KOPT-K1 (cell line): ENCODE data around the gene HOXB5.

Experiments
- H3K27ac ChIP-seq: fragments of 200-600 bp; sonication (generic); 2 replicates; pipeline ENCODE4 v1.5.1; 2016; ENCODE audit warnings: antibody characterized with exemption, mild to moderate bottlenecking, low read depth, low read length; ENCODE audit not compliant: poor library complexity, severe bottlenecking
- H3K36me3 ChIP-seq: fragments of 200-600 bp; sonication (generic); 2 replicates; pipeline ENCODE4 v1.5.1; 2017; ENCODE audit warnings: antibody characterized with exemption, mild to moderate bottlenecking, low read length, moderate library complexity; ENCODE audit not compliant: insufficient read depth
- H3K9me3 ChIP-seq: fragments of 200-600 bp; sonication (generic); 2 replicates; pipeline ENCODE4 v1.5.1; 2017; ENCODE audit warnings: antibody characterized with exemption, low read length, mild to moderate bottlenecking; ENCODE audit not compliant: insufficient read depth, poor library complexity, severe bottlenecking

The HOXB5 gene

DNA sequence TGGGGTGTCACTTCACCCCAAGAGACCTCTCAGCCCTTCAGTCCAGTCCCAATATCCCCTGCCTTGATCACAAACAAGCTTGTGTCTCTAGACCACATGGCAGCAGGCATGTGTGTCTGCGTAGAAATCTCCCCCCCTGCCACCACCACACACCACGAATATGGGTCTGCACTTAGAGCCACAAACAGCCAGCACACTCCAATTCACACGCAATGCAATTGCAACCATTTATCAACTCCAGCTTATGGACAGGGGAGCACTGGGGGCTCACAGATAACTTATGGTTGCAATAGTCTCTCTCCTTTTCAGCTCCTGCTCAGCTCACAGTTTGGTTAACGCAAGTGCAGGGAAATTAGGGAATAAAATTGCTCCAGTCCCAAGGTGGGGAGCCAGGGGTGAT lies 30.0 kb upstream of the HOXB5 start:
- Histone ChIP-seq H3K36me3 (no peaks in the 10 kb centered on the region), H3K27ac (no peak overlapping the region), H3K9me3 (no peaks in the 10 kb centered on the region)

GRCh38 chr17:48622857-48623256 lies 29.3 kb upstream of the HOXB5 start:
- H3K36me3 ChIP-seq: no peaks in the 10 kb centered on the region
- no peak overlapping the region for H3K27ac ChIP-seq
- H3K9me3 ChIP-seq: no peaks in the 10 kb centered on the region

GRCh38 chr17:48621410-48622392 lies 28.1 kb upstream of the HOXB5 start:
- Histone ChIP-seq H3K36me3 (no peaks in the 10 kb centered on the region), H3K27ac (no peak overlapping the region), H3K9me3 (no peaks in the 10 kb centered on the region)

GRCh38 chr17:48620461-48621139 lies 27.0 kb upstream of the HOXB5 start:
- Histone ChIP-seq H3K36me3 (no peaks in the 10 kb centered on the region), H3K9me3 (no peaks in the 10 kb centered on the region), H3K27ac (no peak overlapping the region)

DNA sequence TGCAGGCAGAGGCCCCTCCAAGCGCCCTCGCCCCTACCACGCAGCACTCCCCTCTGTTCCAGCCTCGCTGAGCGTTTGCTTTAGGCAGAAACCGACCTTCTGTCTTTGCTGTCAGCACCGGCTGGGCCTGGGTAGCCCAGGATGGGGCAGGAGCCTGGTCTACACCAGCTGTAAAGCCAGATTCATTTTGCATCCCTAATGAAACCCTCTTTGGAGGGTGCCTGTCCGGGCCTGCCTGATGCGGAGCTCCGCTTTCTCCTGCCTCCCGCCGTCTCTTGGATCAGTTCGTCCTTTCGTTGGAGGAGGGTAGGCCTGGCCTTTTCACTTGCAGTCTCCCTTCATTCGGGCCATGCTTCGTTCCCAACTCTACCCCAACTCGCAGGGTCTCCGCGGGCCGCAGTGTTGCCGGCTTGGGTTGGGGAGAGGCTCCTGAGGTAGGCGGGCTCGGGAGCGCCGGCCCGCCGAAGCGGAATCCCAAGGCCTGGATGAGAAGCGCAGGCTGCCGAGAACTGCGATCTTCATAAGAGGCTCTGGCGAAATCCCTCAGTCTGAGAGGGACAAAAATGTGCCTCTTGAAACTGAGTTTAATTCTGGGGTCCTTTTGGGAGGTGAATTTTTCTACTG lies 26.4 kb upstream of the HOXB5 start:
- no peak overlapping the region for H3K27ac ChIP-seq

DNA sequence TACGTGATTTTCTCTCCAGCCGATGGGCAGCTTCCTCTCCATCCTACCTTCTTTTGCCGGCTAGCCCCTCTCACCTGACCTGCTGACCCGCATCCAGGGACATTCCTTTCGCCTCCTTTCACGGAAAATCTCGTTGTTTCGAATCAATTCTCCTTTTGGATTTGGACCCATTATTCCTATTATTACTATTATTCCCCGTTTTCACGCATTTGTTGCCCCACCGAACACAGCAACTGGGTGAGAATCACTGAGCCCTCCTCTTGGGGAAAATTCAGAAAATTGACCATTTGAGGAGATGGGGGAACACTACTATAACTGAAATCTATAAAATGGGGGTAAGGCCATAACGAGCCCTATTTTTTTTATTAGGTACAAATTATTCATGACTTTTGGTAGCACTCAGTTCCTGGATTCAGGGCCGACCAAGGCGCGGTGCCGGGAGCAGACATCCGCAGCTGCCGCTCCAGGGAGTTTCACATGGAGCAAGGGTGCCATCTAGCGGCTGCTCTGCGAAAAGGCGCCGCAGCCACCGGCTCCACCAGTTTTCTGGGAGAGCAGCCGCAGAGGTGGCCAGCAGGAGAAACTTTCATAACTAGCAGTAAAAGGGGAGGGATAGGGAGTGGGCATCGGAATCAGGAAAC lies 24.8 kb upstream of the HOXB5 start:
- H3K36me3 ChIP-seq: no peaks in the 10 kb centered on the region
- H3K27ac ChIP-seq: no peak overlapping the region
- H3K9me3 ChIP-seq: no peaks in the 10 kb centered on the region

More for the DNA sequence above, 26.4 kb upstream of the HOXB5 start:
- Histone ChIP-seq H3K9me3 (no peaks in the 10 kb centered on the region), H3K36me3 (no peaks in the 10 kb centered on the region)

- H3K9me3 ChIP-seq: no peaks in the 10 kb centered on the region
- H3K27ac ChIP-seq: no peak overlapping the region
- H3K36me3 ChIP-seq: no peaks in the 10 kb centered on the region
Observed at GRCh38 chr17:48617471-48618255, 24.1 kb upstream of the HOXB5 start.

DNA sequence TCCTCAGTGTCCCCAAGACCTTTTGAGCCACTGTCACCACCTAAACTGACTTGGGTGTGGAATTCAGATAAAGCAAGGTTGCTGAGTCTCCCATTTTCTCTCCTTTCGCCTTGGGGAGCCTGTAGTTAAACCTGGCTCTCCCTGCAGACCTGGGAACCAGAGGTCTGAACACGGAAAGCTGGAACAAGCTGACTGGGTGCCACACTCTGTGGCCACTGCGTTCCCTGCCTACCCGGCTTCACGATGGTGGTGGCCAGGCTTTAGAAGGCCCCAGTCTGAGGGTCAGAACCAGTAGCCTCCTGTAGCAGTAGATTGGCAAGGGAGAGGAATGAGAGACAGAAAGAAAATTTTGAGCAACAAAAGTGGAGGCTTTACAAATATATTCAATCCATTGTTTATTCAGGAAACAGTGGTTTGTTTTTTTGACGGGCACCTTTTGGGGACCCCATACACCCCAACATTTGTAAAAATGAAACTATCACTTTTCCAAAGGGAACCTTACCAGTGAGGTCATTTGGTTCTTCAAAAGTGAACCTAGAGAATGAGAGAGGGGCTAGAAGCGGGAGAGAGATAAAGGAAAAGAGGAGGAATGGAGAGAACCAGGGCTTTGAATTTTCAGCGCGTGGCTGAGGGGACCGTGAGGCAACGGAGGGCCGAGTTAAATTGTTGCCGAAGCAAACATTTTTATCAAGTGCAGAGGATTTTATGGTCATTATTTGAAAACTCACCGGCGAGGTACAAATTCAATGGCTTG lies 23.3 kb upstream of the HOXB5 start:
- Histone ChIP-seq H3K27ac (no peak overlapping the region), H3K36me3 (no peaks in the 10 kb centered on the region), H3K9me3 (no peaks in the 10 kb centered on the region)

DNA sequence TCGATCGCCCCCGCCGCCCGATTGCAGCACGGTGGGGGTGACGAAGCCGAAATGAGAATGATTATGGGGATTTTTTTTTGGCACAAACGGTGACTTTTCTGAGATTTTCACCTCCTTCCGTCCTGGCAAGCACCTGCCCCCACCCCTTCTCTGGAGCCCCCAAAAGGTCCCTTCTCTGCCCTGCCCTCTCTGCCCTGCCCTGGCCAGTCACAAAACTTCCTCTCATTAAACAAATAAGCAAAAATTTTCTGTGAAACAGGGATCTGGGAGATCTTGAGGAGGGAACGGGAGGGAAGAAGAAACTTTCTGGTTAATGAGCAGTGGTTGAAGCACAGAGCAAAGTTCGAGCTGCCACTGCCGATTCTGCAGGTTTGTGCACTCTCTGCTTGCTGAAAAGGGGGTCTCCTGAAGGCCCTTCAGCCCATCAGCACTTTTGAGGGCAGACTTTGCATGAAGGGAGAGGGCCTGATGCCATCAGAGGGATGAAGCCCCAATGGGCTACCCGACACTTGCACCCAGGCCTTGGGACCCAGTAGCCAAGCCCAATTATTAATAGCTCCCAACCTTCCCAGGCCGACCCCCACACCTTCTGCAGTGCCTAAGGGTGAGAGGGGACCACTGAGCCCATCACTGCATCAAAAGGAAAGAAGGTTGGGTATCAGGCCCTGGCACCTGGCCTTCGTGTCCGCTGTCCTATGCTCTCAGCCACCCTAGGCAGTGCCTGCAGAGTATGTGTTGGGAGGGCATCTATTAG lies 22.6 kb upstream of the HOXB5 start:
- Histone ChIP-seq H3K27ac (no peak overlapping the region), H3K36me3 (no peaks in the 10 kb centered on the region), H3K9me3 (no peaks in the 10 kb centered on the region)

GRCh38 chr17:48615047-48615962 lies 21.7 kb upstream of the HOXB5 start, which contains the start of gene HOXB8:
TSS of gene HOXB8 (minus strand) at chr17:48615292. CDS start at chr17:48614704, 588 bp downstream.
- Histone ChIP-seq H3K36me3 (no peaks in the 10 kb centered on the region), H3K9me3 (no peaks in the 10 kb centered on the region), H3K27ac (no peak within 1 kb of the TSS)

- Histone ChIP-seq H3K27ac (no peak overlapping the region), H3K9me3 (no peaks in the 10 kb centered on the region), H3K36me3 (no peaks in the 10 kb centered on the region)
Observed at GRCh38 chr17:48613862-48614694, 20.5 kb upstream of the HOXB5 start.
